Measurements from ENCODE around the gene BANP.

Gene BANP

DNA sequence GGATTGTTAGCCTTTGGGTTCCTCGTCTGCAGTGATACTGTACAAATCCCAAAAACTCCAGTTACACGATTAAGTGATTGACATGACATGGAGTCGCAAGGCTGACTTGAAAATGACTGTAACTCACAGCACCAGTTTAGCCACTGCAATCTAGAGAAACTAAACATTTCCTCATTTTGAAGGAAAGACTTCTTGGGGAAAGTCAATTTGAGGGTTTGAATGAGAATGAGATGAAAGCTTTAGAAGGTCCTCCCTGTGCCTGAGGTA is 4.8 kb downstream of the BANP start:
- TF ChIP-seq, protein P1, sequence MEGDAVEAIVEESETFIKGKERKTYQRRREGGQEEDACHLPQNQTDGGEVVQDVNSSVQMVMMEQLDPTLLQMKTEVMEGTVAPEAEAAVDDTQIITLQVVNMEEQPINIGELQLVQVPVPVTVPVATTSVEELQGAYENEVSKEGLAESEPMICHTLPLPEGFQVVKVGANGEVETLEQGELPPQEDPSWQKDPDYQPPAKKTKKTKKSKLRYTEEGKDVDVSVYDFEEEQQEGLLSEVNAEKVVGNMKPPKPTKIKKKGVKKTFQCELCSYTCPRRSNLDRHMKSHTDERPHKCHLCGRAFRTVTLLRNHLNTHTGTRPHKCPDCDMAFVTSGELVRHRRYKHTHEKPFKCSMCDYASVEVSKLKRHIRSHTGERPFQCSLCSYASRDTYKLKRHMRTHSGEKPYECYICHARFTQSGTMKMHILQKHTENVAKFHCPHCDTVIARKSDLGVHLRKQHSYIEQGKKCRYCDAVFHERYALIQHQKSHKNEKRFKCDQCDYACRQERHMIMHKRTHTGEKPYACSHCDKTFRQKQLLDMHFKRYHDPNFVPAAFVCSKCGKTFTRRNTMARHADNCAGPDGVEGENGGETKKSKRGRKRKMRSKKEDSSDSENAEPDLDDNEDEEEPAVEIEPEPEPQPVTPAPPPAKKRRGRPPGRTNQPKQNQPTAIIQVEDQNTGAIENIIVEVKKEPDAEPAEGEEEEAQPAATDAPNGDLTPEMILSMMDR (IDR thresholded peaks at IDR 0.05; ENCODE audit: low read depth, low read length), result no peak
- DNase-seq (ENCODE audit: extremely low read depth, low read depth), result no peak

DNA sequence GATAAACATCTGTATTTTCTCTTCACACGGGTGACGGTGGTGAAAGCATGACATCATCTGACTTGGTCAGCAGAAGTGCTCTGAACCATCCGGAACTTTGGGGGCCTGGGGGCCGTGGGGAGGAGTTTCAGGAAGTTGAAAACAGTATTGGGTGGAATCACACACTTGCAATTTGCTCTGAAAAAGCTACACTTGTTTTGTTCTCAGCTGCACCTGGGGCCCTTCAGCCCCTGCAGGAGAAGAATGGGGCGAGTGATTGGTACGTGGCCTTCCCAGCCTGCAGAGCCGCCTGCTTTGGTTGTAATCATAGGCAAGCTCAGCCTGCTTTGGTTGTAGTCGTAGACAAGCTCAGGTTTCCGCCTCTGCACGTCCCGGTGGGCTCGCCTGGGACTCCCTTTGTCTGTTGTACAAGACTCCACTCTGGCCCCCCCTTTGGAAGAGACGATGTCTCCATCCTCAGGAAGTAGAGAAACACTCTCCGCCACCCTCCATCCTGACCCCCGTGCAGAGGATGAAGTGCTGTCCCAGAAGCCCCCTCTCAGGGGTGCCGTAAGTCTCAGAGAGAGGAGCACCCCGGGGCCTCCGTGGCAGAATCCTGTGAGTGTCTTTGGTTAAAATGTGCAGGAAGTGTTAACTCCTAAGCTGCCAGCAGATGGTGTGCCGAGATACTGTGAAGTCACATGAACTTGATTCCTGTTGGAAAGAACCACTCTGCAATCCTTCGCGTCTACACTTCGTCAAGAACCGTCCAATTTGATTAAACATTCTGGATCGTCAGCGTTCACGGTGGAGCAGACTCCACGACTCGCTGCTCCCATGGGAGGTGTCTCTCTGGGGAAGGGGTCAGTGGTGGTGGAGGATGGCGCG is 5.4 kb downstream of the BANP start:
- DNase-seq (ENCODE audit: extremely low read depth, low read depth), result no peak
- TF ChIP-seq, protein P1 (IDR thresholded peaks at IDR 0.05; ENCODE audit: low read depth, low read length), result peak; percentile 31

DNA sequence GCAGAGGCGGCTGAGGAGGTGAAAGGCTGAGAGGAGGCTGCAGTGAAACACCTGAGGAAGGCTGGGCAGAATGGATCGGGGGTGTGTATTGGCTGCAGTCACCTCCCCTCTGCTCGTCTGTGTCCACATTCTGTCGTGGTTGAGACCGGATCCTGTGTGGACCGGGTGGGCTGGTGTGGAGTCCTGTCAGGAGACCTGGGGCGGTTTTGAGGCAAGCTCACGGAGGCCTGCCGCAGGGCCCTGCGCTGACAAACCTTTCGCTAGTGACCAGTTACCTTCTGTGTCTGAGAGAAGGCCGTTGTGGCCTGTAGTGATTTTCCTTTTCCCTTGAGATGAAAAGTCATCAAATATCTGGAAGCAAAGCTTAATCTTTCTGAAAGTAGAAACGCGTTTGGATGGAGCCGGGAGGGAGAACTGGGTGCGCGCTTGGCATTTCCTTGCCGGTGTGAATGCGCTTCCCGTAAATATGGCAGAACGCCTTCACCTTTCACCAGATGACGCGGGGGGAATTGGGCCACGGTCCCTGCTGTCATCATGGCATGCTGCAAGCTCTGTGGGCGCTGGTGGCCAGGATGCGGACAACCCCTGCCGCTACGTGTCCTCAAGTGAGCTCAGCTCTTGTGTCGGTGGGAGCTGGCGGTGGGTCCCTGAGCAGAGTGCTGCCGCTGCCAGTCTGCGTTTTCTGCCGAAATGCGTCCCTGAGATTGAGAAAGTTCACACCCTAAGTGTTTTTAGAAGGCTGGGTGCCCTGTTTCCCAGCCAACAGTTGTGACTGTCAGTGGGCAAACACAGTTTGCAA is 6.3 kb downstream of the BANP start:
- TF ChIP-seq, protein P1 (IDR thresholded peaks at IDR 0.05; ENCODE audit: low read depth, low read length), result no peak
- no peak for DNase-seq (ENCODE audit: extremely low read depth, low read depth)

DNA sequence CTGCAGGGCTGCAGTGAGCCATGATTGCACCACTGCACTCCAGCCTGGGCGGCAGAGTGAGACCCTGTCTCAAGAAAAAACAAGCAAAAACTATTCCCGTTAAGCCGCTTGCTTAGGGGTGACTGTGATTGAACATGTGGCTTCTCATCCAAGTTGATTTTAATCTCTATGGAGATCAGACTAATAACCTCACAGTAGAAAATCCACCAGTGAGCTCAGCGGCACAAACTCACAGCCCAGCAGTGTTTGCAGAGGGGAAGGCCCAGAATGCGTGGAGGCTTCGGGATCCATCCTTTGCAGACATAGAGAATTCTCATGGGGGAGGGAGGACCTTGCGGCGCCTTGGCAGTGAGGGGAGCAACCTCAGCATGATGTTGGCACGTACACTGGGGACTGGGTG is 7.4 kb downstream of the BANP start:
- TF ChIP-seq, protein P1 (IDR thresholded peaks at IDR 0.05; ENCODE audit: low read depth, low read length), result no peak
- no peak for DNase-seq (ENCODE audit: extremely low read depth, low read depth)

DNA sequence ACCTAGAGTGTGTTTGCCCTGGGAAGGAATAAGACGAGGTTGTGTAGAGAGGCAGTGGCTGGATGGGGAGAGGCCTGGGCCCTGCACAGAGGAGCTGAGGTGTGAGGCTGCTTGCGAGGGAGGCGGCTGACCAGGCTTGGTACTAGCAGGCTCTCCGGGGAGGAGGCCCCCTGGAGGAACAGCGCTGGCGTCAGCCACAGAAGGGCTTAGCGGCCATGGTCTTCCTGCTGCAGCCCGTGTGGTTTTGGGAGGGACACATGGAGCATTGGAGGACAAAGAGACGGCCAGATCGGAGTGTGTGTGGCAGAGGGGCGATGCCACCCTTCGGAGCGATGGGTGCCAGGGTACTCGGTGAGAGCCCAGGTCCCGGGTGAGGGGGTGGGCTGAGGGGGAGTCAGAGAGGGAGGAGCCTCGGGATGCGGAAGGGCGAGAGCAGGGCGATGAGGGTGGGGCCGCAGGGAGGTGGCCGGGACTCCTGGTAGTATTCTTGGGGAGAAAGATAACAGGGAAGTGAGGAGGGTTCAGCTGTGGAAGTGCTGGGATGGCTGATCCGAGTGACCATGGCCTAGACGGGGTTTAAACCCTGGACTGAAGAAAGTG is 8.3 kb downstream of the BANP start:
- no peak for DNase-seq (ENCODE audit: extremely low read depth, low read depth)
- TF ChIP-seq, protein P1 (IDR thresholded peaks at IDR 0.05; ENCODE audit: low read depth, low read length), result no peak

DNA sequence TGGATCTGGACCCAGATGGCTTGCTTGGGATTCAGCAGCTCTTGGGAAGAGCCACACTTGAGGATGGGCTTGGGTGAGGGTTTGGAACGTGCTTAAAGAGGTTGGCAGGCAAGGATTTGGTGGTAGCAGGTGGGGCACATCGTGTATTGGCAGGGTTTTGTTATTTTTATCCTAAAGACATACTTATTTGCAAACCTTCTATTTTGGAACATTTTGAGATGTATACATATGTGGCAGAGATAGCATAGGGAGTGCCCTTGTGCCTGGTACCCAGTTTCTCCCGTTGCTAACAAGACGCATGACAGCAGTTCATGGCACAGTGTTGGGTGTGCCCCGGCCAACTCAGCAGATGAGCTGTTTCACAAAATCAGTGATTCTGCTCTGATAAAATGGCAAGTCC is 9.1 kb downstream of the BANP start:
- DNase-seq (ENCODE audit: extremely low read depth, low read depth), result no peak
- TF ChIP-seq, protein P1 (IDR thresholded peaks at IDR 0.05; ENCODE audit: low read depth, low read length), result no peak

DNA sequence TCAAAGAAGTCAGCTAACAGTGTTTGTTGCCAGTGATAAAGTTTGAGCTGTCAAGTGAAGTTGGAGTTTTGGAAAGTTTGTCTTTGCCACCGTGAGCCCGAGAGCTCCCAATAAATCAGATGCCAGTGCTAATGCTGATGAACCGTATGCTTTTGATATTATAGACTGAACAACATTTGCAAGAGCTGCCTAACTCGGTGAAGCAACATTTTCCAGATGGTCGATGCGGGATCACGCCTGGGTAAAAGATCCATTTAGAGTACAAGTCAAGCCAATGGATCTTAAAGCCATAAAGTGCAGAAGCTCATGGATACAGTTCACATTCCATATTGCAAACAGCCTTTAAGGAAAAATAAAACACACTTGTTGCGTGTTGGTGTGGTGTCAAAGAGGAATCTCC is 9.6 kb downstream of the BANP start:
- TF ChIP-seq, protein P1 (IDR thresholded peaks at IDR 0.05; ENCODE audit: low read depth, low read length), result no peak
- no peak for DNase-seq (ENCODE audit: extremely low read depth, low read depth)

All from AG09319 (cell line).